HEK293 (cell line): ENCODE measurements around the gene GTF3C4.

Experiments used
- CTCF ChIA-PET: fragments of 350-600 bp; formaldehyde crosslinking; extraction: SDS; loops from one replicate; lab custom pipeline; 2021; ENCODE audit warnings: antibody characterized with exemption; lab: Yijun Ruan, JAX
- POLR2A ChIA-PET: fragments of 300-600 bp; formaldehyde crosslinking; extraction: SDS; loops from one replicate; lab custom pipeline; 2020; ENCODE audit warnings: antibody characterized with exemption, inconsistent platforms; lab: Yijun Ruan, JAX
- H3K27ac ChIP-seq: fragments of 200-500 bp; sonication (Bioruptor generic); 2 replicates; pipeline ENCODE4 v1.5.1; 2014; ENCODE audit warnings: low read depth, low read length, control low read depth, inconsistent platforms; ENCODE audit errors: extremely low read depth
- H3K36me3 ChIP-seq, 2 experiments: fragments of 200-500 bp in 1 of 2; sonication (Bioruptor generic) in 1 of 2; 1 replicate in 1 of 2; 2 replicates in 1 of 2; pipeline ENCODE4 v1.5.1; 2014 to 2017; ENCODE audit warnings: inconsistent platforms in 2 of 2, low read length in 2 of 2; ENCODE audit not compliant: control insufficient read depth in 2 of 2, insufficient read depth in 1 of 2
- H3K4me1 ChIP-seq: fragments of 200-500 bp; sonication (Bioruptor generic); 2 replicates; pipeline ENCODE4 v1.5.1; 2014; ENCODE audit warnings: mild to moderate bottlenecking, low read length, inconsistent platforms; ENCODE audit not compliant: control insufficient read depth, insufficient read depth
- H3K4me3 ChIP-seq: 2 replicates; pipeline ENCODE4 v1.5.1; 2011; ENCODE audit warnings: low read depth, mild to moderate bottlenecking, control low read depth, low read length, moderate library complexity
- H3K9me3 ChIP-seq: fragments of 200-500 bp; sonication (Bioruptor generic); 2 replicates; pipeline ENCODE4 v1.5.1; 2014; ENCODE audit warnings: low read depth, low read length, inconsistent platforms; ENCODE audit not compliant: control insufficient read depth, insufficient read depth
- EGR2 ChIP-seq: fragments of 450-650 bp; formaldehyde crosslinking; IDR thresholded peaks from 2 replicates; pipeline ENCODE4 v1.5.1; 2016; ENCODE audit warnings: low read depth, missing biosample characterization, missing genetic modification characterization
- KLF9 ChIP-seq: fragments of 450-650 bp; formaldehyde crosslinking; IDR thresholded peaks from 2 replicates; pipeline ENCODE4 v1.5.1; 2016; ENCODE audit warnings: missing biosample characterization, missing genetic modification characterization, low read depth
- OSR2 ChIP-seq: fragments of 450-650 bp; formaldehyde crosslinking; IDR thresholded peaks from 2 replicates; pipeline ENCODE4 v1.5.1; 2016; ENCODE audit warnings: missing biosample characterization, missing genetic modification characterization
- OVOL3 ChIP-seq: fragments of 450-650 bp; formaldehyde crosslinking; IDR thresholded peaks from 2 replicates; pipeline ENCODE4 v1.5.1; 2016; ENCODE audit warnings: missing biosample characterization, missing genetic modification characterization
- SALL2 ChIP-seq: fragments of 450-650 bp; formaldehyde crosslinking; IDR thresholded peaks from 2 replicates; pipeline ENCODE4 v1.5.0; 2017; ENCODE audit warnings: missing biosample characterization, mild to moderate bottlenecking, missing genetic modification characterization, borderline replicate concordance
- ZBTB20 ChIP-seq: fragments of 450-650 bp; formaldehyde crosslinking; IDR thresholded peaks from 2 replicates; pipeline ENCODE4 v1.5.1; 2016; ENCODE audit warnings: missing biosample characterization, missing genetic modification characterization
- ZEB2 ChIP-seq: fragments of 450-650 bp; formaldehyde crosslinking; IDR thresholded peaks from 2 replicates; pipeline ENCODE4 v1.5.1; 2016; ENCODE audit warnings: missing biosample characterization, missing genetic modification characterization
- ZFP69B ChIP-seq: fragments of 450-650 bp; formaldehyde crosslinking; IDR thresholded peaks from 2 replicates; pipeline ENCODE4 v1.5.1; 2016; ENCODE audit warnings: missing biosample characterization, missing genetic modification characterization
- ZIC2 ChIP-seq: fragments of 450-650 bp; formaldehyde crosslinking; IDR thresholded peaks from 2 replicates; pipeline ENCODE4 v1.5.1; 2016; ENCODE audit warnings: missing biosample characterization, missing genetic modification characterization
- ZNF202 ChIP-seq: fragments of 450-650 bp; formaldehyde crosslinking; IDR thresholded peaks from 2 replicates; pipeline ENCODE4 v1.5.1; 2016; ENCODE audit warnings: missing biosample characterization, missing genetic modification characterization, borderline replicate concordance
- ZNF223 ChIP-seq: fragments of 450-650 bp; formaldehyde crosslinking; IDR thresholded peaks from 2 replicates; pipeline ENCODE4 v1.5.1; 2016; ENCODE audit warnings: missing biosample characterization, missing genetic modification characterization
- ZNF416 ChIP-seq: fragments of 450-650 bp; formaldehyde crosslinking; IDR thresholded peaks from 2 replicates; pipeline ENCODE4 v1.5.1; 2016; ENCODE audit warnings: missing biosample characterization, missing genetic modification characterization
- ZNF433 ChIP-seq: fragments of 450-650 bp; formaldehyde crosslinking; IDR thresholded peaks from 2 replicates; pipeline ENCODE4 v1.5.1; 2016; ENCODE audit warnings: missing biosample characterization, missing genetic modification characterization, low read depth
- ZNF610 ChIP-seq: fragments of 450-650 bp; formaldehyde crosslinking; IDR thresholded peaks from 2 replicates; pipeline ENCODE4 v1.5.1; 2016; ENCODE audit warnings: missing biosample characterization, missing genetic modification characterization, borderline replicate concordance
- ZNF677 ChIP-seq: fragments of 450-650 bp; IDR thresholded peaks from 2 replicates; pipeline ENCODE4 v1.5.0; 2018; ENCODE audit warnings: missing biosample characterization, mild to moderate bottlenecking, missing genetic modification characterization, moderate library complexity
- ZNF837 ChIP-seq: fragments of 450-650 bp; formaldehyde crosslinking; IDR thresholded peaks from 2 replicates; pipeline ENCODE4 v1.5.1; 2016; ENCODE audit warnings: missing biosample characterization, missing genetic modification characterization
- TF ChIP-seq, protein P1 (sequence below): fragments of 450-650 bp; formaldehyde crosslinking; IDR thresholded peaks from 2 replicates; pipeline ENCODE4 v1.5.1; 2016; ENCODE audit warnings: missing biosample characterization, missing genetic modification characterization
- TF ChIP-seq, protein P2 (sequence below): fragments of 450-650 bp; formaldehyde crosslinking; IDR thresholded peaks from 2 replicates; pipeline ENCODE4 v1.5.1; 2016; ENCODE audit warnings: missing biosample characterization, missing genetic modification characterization, low read depth
- TF ChIP-seq, protein P3 (sequence below): sonication (generic); formaldehyde crosslinking; IDR thresholded peaks from 2 replicates; pipeline ENCODE4 v1.8.1; 2022; ENCODE audit warnings: mild to moderate bottlenecking, moderate library complexity, missing genetic modification reagents
- TF ChIP-seq, protein P4 (sequence below): fragments of 450-650 bp; formaldehyde crosslinking; IDR thresholded peaks from 2 replicates; pipeline ENCODE4 v1.5.1; 2016; ENCODE audit warnings: missing biosample characterization, missing genetic modification characterization
- TF ChIP-seq, protein P5 (sequence below): fragments of 450-650 bp; formaldehyde crosslinking; IDR thresholded peaks from 2 replicates; pipeline ENCODE4 v1.5.1; 2016; ENCODE audit warnings: missing biosample characterization, missing genetic modification characterization, borderline replicate concordance
- TF ChIP-seq, protein P6 (sequence below): fragments of 450-650 bp; formaldehyde crosslinking; IDR thresholded peaks from 2 replicates; pipeline ENCODE4 v1.5.1; 2016; ENCODE audit warnings: missing biosample characterization, missing genetic modification characterization

GTF3C4 gene

DNA sequence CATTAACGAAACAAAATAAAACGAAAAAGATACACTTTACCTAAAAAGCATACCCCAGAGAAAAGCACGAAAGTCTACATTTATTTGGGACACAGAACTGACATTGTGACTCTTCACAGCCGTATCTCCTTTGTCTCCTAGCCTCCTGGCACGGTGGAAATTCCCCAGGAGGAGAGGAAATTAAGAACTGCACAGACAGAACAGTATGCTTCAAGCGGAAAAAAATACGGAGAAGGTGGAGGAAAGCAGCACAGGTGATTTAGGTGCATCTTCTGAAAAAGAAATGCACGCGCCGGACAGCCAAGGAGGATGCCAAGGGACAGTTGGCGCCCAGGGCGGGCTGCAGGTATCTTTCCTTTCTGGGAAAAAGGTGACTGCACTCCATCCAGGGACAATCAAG, 32.5 kb upstream of the GTF3C4 start (continued):
- TF ChIP-seq ZEB2 (tag by site-specific recombination) (no peak), ZNF416 (tag by site-specific recombination) (no peak), OVOL3 (no peak)
- TF ChIP-seq, protein P1, sequence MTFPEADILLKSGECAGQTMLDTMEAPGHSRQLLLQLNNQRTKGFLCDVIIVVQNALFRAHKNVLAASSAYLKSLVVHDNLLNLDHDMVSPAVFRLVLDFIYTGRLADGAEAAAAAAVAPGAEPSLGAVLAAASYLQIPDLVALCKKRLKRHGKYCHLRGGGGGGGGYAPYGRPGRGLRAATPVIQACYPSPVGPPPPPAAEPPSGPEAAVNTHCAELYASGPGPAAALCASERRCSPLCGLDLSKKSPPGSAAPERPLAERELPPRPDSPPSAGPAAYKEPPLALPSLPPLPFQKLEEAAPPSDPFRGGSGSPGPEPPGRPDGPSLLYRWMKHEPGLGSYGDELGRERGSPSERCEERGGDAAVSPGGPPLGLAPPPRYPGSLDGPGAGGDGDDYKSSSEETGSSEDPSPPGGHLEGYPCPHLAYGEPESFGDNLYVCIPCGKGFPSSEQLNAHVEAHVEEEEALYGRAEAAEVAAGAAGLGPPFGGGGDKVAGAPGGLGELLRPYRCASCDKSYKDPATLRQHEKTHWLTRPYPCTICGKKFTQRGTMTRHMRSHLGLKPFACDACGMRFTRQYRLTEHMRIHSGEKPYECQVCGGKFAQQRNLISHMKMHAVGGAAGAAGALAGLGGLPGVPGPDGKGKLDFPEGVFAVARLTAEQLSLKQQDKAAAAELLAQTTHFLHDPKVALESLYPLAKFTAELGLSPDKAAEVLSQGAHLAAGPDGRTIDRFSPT (tag by site-specific recombination) = no peak

DNA sequence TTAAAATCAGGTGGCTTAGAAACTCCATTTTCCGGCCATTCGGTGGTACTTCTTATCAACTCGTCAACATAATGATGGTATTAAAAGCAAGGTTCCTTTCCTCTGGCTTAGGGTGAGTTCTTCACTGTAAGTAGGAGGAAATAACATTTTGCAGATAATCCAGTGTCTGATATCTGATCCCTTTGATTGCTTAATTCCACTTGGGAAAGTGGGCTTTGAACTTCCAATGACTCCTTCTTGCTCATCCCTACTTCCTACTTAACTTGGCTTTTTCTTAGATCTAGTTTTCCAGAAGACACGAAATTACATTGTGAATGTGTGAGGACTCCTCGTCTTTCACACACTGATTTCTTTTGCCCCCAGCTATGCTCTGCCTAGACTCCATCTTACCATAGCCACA, 32.0 kb upstream of the GTF3C4 start:
- no peak overlapping the region for H3K27ac ChIP-seq
- peaks cover 5 to 67% of the 10 kb centered on the region in 2 experiments for H3K36me3 ChIP-seq
- no peak for TF ChIP-seq ZIC2 (tag by site-specific recombination)
- no peak for TF ChIP-seq KLF9 (tag by site-specific recombination)
- no peak for TF ChIP-seq ZFP69B (tag by site-specific recombination)
- TF ChIP-seq, protein P2, sequence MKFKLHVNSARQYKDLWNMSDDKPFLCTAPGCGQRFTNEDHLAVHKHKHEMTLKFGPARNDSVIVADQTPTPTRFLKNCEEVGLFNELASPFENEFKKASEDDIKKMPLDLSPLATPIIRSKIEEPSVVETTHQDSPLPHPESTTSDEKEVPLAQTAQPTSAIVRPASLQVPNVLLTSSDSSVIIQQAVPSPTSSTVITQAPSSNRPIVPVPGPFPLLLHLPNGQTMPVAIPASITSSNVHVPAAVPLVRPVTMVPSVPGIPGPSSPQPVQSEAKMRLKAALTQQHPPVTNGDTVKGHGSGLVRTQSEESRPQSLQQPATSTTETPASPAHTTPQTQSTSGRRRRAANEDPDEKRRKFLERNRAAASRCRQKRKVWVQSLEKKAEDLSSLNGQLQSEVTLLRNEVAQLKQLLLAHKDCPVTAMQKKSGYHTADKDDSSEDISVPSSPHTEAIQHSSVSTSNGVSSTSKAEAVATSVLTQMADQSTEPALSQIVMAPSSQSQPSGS (tag by site-specific recombination) = no peak
- no peaks in the 10 kb centered on the region for H3K9me3 ChIP-seq
- H3K4me3 ChIP-seq = no peak overlapping the region
- POLR2A ChIA-PET = no interaction called here
- CTCF ChIA-PET = no interaction called here
- H3K4me1 ChIP-seq = no peaks in the 10 kb centered on the region

DNA sequence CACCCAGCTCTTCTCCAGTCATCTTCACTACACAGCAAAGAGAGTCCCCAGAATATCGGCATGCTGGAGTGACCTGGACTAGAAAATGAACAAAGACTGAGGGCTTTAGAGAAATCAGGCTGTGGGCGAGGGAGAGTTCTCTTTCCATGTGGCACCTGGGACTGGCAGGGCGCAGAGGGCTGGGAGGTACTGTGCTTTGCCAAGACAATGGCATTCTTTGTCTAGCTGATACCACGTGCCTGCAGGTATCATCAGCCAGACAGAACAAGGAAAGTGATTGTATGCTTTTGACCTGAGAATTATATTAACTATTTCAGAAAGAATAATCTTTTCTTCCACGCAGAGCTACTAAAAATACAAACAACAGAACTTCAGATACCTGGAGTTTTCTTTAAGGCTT, 30.9 kb upstream of the GTF3C4 start:
- peaks cover 5 to 77% of the 10 kb centered on the region in 2 experiments for H3K36me3 ChIP-seq
- no peaks in the 10 kb centered on the region for H3K4me1 ChIP-seq
- no peaks in the 10 kb centered on the region for H3K9me3 ChIP-seq
- no peak overlapping the region for H3K27ac ChIP-seq
- CTCF ChIA-PET = no interaction called here
- POLR2A ChIA-PET = no interaction called here
- H3K4me3 ChIP-seq = no peak overlapping the region
- TF ChIP-seq ZBTB20 (tag by site-specific recombination) (no peak), ZNF677 (no peak), EGR2 (tag by site-specific recombination) (no peak), SALL2 (tag by site-specific recombination) (no peak), ZNF202 (tag by site-specific recombination) (no peak), OSR2 (tag by site-specific recombination) (no peak)
- TF ChIP-seq, protein P3, sequence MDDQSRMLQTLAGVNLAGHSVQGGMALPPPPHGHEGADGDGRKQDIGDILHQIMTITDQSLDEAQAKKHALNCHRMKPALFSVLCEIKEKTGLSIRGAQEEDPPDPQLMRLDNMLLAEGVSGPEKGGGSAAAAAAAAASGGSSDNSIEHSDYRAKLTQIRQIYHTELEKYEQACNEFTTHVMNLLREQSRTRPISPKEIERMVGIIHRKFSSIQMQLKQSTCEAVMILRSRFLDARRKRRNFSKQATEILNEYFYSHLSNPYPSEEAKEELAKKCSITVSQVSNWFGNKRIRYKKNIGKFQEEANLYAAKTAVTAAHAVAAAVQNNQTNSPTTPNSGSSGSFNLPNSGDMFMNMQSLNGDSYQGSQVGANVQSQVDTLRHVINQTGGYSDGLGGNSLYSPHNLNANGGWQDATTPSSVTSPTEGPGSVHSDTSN = no peak

DNA sequence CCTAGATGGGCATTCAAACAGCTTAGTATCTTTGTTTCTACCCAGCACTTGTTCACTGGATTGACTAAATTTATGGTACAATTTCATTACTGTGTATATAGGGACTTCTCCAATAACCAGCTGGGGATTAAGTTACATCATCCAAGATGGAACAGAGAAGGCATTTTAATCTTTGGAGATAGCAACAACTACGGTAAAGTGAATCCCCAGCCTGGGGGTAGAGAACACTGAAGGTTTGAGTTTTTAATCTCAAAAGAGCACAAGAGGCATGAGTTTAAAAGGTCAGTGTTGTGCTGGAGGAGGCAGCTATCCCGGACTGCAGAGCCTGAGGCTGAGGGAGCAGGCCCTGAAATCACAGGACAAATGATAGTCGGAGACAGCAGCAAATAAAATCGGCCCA, 29.0 kb upstream of the GTF3C4 start:
- ChIA-PET POLR2A (interaction anchor here (1.3 kb wide), 1 partner anchor 15 kb away, joined by 4 read pairs; no protein-coding TSS in a partner anchor), CTCF (interaction anchor here (0.8 kb wide), 1 partner anchor 10 kb away, joined by 3 read pairs; no protein-coding TSS in a partner anchor)
- Histone ChIP-seq H3K36me3 (peaks cover 5 to 91% of the 10 kb centered on the region in 2 experiments), H3K27ac (no peak overlapping the region), H3K4me1 (no peaks in the 10 kb centered on the region), H3K9me3 (no peaks in the 10 kb centered on the region), H3K4me3 (no peak overlapping the region)
- TF ChIP-seq OVOL3 (no peak), ZNF433 (no peak), ZNF223 (tag by site-specific recombination) (no peak), ZNF610 (tag by site-specific recombination) (no peak), ZNF837 (tag by site-specific recombination) (no peak)
- TF ChIP-seq, protein P4, sequence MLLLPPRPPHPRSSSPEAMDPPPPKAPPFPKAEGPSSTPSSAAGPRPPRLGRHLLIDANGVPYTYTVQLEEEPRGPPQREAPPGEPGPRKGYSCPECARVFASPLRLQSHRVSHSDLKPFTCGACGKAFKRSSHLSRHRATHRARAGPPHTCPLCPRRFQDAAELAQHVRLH (tag by site-specific recombination) = no peak
- TF ChIP-seq, protein P5, sequence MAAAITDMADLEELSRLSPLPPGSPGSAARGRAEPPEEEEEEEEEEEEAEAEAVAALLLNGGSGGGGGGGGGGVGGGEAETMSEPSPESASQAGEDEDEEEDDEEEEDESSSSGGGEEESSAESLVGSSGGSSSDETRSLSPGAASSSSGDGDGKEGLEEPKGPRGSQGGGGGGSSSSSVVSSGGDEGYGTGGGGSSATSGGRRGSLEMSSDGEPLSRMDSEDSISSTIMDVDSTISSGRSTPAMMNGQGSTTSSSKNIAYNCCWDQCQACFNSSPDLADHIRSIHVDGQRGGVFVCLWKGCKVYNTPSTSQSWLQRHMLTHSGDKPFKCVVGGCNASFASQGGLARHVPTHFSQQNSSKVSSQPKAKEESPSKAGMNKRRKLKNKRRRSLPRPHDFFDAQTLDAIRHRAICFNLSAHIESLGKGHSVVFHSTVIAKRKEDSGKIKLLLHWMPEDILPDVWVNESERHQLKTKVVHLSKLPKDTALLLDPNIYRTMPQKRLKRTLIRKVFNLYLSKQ (tag by site-specific recombination) = no peak
- TF ChIP-seq, protein P6, sequence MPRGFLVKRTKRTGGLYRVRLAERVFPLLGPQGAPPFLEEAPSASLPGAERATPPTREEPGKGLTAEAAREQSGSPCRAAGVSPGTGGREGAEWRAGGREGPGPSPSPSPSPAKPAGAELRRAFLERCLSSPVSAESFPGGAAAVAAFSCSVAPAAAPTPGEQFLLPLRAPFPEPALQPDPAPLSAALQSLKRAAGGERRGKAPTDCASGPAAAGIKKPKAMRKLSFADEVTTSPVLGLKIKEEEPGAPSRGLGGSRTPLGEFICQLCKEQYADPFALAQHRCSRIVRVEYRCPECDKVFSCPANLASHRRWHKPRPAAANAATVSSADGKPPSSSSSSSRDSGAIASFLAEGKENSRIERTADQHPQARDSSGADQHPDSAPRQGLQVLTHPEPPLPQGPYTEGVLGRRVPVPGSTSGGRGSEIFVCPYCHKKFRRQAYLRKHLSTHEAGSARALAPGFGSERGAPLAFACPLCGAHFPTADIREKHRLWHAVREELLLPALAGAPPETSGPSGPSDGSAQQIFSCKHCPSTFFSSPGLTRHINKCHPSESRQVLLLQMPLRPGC (tag by site-specific recombination) = no peak
